Endothelial cell of umbilical vein (primary cell): ENCODE data around the gene CLCN6.

Experiments used
- EZH2 ChIP-seq: IDR thresholded peaks from 2 replicates; pipeline ENCODE4 v1.6.1; 2012; ENCODE audit warnings: borderline replicate concordance, low read depth, mild to moderate bottlenecking, moderate library complexity, low read length, inconsistent platforms; ENCODE audit not compliant: severe bottlenecking
- FOS ChIP-seq: IDR thresholded peaks from 2 replicates; pipeline ENCODE4 v1.6.1; 2011; ENCODE audit warnings: mild to moderate bottlenecking, low read length, moderate library complexity, borderline replicate concordance; ENCODE audit not compliant: insufficient read depth
- GATA2 ChIP-seq: IDR thresholded peaks from 2 replicates; pipeline ENCODE4 v1.7.0; 2011; ENCODE audit warnings: low read depth, mild to moderate bottlenecking, moderate library complexity, mixed read lengths, low read length; ENCODE audit not compliant: insufficient read length, insufficient read depth
- JUN ChIP-seq: IDR thresholded peaks from 2 replicates; pipeline ENCODE4 v1.6.1; 2011; ENCODE audit warnings: borderline replicate concordance, low read depth; ENCODE audit not compliant: insufficient read length, insufficient read depth
- MAX ChIP-seq: IDR thresholded peaks from 2 replicates; pipeline ENCODE4 v1.6.1; 2011; ENCODE audit not compliant: insufficient read depth, insufficient read length
- MYC ChIP-seq: IDR thresholded peaks from one replicate; pipeline ENCODE4 v1.6.1; 2011; ENCODE audit warnings: mild to moderate bottlenecking, low read depth, low read length
- POLR2A ChIP-seq: IDR thresholded peaks from 2 replicates; pipeline ENCODE4 v1.6.1; 2012; ENCODE audit warnings: low read depth, mild to moderate bottlenecking, control low read depth, low read length
- POLR2AphosphoS5 ChIP-seq: IDR thresholded peaks from 2 replicates; pipeline ENCODE4 v1.6.1; 2012; ENCODE audit warnings: low read depth, mild to moderate bottlenecking, control low read depth, low read length, moderate library complexity; ENCODE audit not compliant: insufficient read depth
- TF ChIP-seq, protein P1 (sequence below), 2 donors: IDR thresholded peaks; 1 replicate in 1 of 2; 2 replicates in 1 of 2; pipeline ENCODE4 v1.5.1; 2011; ENCODE audit warnings: low read length in 2 of 2, mild to moderate bottlenecking in 2 of 2, moderate library complexity in 2 of 2, control low read depth in 1 of 2, inconsistent platforms in 1 of 2, low read depth in 1 of 2; ENCODE audit not compliant: insufficient read depth in 1 of 2; ENCODE audit errors: extremely low read depth in 1 of 2

GRCh38 chr1:11787804-11788436 is 18.1 kb upstream of the CLCN6 start:
- TF ChIP-seq POLR2AphosphoS5: no peak
- TF ChIP-seq, protein P1, sequence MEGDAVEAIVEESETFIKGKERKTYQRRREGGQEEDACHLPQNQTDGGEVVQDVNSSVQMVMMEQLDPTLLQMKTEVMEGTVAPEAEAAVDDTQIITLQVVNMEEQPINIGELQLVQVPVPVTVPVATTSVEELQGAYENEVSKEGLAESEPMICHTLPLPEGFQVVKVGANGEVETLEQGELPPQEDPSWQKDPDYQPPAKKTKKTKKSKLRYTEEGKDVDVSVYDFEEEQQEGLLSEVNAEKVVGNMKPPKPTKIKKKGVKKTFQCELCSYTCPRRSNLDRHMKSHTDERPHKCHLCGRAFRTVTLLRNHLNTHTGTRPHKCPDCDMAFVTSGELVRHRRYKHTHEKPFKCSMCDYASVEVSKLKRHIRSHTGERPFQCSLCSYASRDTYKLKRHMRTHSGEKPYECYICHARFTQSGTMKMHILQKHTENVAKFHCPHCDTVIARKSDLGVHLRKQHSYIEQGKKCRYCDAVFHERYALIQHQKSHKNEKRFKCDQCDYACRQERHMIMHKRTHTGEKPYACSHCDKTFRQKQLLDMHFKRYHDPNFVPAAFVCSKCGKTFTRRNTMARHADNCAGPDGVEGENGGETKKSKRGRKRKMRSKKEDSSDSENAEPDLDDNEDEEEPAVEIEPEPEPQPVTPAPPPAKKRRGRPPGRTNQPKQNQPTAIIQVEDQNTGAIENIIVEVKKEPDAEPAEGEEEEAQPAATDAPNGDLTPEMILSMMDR (IDR thresholded peaks at IDR 0.05; ENCODE audit: extremely low read depth in 1 of 2, insufficient read depth in 1 of 2, low read depth in 1 of 2, low read length in 2 of 2): no peak
- no peak for TF ChIP-seq EZH2
- no peak for TF ChIP-seq JUN
- no peak for TF ChIP-seq POLR2A
- TF ChIP-seq GATA2: no peak
- no peak for TF ChIP-seq MAX
- no peak for TF ChIP-seq MYC
- no peak for TF ChIP-seq FOS
